SK-MEL-5 (cell line): Measurements from ENCODE around the gene VAV1. TPM values are rescaled to one million over a fixed set of nuclear protein-coding genes. Genes with fewer than 3 reads are reported as not detected.
"Not testable (repeated sequence)": the region's sequence is repeated elsewhere in the genome, so short reads cannot be mapped to it uniquely, and the experiment has no call there.

Source experiments
- DNase-seq: peaks from one replicate; pipeline ENCODE4 v3.0.0-alpha.2; 2016; ENCODE audit warnings: low read depth, low spot score
- in situ Hi-C: cut with HindIII; loops from 2 replicates; pipeline ENCODE4 v1.10.0; 2016; ENCODE audit warnings: low sequenced_read_pairs, high pct_unique_total_duplicates, low pct_unique_long_range_greater_than_20kb
- total RNA-seq: library from RNA; depleted of rRNA; stranded (reverse); fragments of >200 nt; shearing (Covaris generic); gene quantifications from 2 replicates; pipeline ENCODE4 v1.2.3, GENCODE V29; 2014

The VAV1 gene
- total RNA-seq, 1 experiment from 2014 or later = not detected

GRCh38 chr19:6752256-6753177, 20.0 kb upstream of the VAV1 start:
- in situ Hi-C loops = no loop called here

DNA sequence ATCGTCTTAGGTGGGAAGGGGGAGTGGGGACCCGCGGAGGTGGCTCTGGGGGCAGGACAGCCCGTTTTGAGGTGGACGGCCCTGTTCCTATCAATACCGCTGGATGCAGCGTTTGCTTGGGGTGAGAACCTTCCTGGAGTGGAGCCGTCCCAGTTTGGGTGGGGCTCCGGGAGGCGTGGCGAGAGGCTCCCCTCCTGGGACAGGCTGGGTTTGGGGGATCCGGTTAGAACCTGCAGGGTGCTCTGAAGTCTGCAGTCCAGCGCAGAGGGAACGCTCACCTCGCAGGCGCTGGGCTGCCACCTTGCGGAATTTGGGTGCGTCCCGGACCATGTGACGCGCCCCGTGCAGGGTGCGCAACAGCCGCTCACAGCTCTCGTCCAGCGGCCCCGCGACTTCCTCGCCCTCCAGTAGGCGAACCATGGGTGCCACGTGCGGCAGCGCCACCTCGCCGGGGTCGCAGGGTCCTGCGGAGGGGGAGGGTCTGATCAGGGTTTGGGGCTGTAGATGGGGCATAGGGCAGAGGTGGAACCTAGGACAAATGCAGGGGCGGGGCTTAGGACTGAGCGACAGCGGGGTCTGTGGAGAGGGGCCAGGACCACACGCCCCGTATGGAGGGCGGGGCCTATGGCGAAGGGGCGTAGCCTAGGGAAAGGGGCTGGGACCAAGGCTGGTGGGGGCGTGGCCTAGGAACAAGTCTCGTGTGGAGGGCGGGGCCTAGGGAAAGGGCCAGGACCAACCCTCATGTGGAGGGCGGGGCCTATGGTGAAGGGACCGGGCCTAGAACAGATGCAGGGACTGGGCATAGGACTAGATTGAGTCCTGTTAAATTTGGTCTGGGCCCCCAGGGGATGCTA, 19.1 kb upstream of the VAV1 start:
- in situ Hi-C loops = no loop called here

More at GRCh38 chr19:6752256-6753177, 20.0 kb upstream of the VAV1 start:
- DNase-seq = no peak

DNA sequence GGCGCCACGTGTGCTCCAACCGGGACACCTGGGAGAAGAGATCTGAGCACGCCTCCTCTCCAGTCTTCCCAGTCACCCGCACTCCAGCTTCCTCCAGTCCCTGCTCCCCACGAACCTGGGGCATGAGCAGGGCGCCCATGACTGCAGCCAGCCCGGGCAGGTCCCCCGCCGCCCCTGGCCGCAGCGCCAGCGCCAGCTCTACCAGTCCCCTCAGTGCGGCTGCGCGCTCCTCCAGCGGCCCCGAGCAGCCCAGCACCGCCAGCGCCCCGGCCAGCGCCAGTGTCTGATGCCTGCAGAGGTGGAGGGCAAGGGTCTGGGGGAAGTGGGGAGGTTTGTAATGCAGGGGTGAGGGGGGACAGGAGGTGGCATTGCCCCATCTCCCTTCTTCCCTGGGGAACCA, 18.4 kb upstream of the VAV1 start:
- DNase-seq = no peak
- in situ Hi-C loops = no loop called here

More for the DNA sequence above, 19.1 kb upstream of the VAV1 start:
- peak; percentile 85 for DNase-seq

DNA sequence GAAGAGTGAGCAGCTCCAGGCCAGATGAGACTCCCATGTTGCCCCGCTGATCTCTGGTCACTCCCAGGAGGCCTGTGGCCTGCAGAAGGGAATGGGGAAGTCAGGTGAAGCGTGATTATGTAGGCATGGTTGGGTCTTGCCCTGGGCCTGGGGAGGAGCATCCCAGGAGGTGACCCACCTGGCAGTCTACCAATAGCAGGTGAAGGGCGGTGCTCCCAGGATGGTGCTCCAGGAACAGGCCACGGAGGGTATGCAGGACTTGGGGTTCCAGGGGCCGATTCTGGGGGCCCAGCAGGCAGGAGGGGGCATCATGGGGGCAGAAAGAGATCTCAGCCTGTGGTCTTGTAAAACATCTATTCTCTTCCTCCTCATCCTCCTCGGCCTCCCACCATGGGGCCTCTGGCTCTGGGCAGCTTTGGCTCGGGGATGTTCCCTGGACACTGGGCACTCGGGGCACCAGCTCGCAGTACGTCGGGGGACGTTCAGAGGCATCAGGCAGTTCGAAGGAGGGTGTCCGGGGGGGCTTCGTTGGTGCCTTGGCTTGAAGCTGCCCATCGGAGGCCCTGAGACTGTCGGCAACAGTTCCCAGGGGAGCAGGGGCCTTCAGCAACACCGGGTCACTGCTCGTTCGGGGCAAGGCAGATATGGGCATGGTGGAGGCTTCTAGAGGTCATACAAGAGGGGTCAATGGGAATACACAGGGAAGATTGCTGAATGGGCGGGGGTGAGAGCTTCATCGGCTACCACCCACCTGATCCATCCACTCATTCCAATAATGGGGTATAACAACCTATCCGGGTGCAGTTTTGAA, 17.6 kb upstream of the VAV1 start:
- in situ Hi-C loops = no loop called here
- DNase-seq = no peak

GRCh38 chr19:6760606-6761005, 11.9 kb upstream of the VAV1 start:
- in situ Hi-C loops = no loop called here
- DNase-seq = no peak

GRCh38 chr19:6761053-6761676, 11.3 kb upstream of the VAV1 start:
- peak; percentile 68 for DNase-seq
- in situ Hi-C loops = no loop called here

GRCh38 chr19:6762253-6762797, 10.2 kb upstream of the VAV1 start:
- in situ Hi-C loops, DNase-seq: not testable (repeated sequence)

DNA sequence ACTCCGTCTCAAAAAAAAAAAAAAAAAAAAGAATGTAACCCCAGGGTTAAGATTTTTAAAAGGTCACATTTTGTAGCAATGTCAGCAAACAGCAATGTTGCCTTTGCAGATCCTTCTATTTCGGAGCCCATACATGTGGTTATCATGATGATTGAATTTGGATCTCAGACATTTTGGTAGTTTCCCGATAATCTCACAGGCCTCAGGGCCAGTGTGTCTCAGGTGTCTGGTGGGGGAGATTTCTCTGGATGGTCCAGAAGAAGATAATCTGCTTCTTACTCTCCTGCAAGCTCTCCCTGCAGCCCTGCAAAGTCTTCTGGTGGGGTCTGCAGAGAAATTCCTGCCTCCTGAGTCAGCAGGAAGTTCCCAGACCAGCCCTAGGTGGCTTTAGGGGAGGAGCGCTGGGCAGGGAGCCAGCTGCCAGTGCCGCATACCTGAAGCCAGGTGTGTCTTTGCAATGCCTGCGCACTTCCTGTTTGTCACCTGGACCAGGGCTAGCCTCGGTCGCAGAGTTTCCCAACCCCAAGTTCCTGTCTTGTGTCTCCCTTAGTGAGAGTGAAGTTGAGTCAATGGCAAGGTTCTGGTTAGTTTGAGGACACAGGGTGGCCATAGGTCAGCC, 6.7 kb upstream of the VAV1 start:
- in situ Hi-C loops = no loop called here
- no peak for DNase-seq

GRCh38 chr19:6766357-6767080, 6.0 kb upstream of the VAV1 start:
- no peak for DNase-seq
- in situ Hi-C loops = no loop called here

- in situ Hi-C loops = no loop called here
- no peak for DNase-seq
Observed at GRCh38 chr19:6767081-6767356, 5.5 kb upstream of the VAV1 start.

GRCh38 chr19:6767357-6768235, 4.9 kb upstream of the VAV1 start, which contains the start of gene SH2D3A:
Gene SH2D3A (minus strand): TSS chr19:6767435. CDS start chr19:6763748, 3,687 bp downstream.
- in situ Hi-C loops = no loop called here
- peak; percentile 79 for DNase-seq

- DNase-seq = no peak
- in situ Hi-C loops = no loop called here
Observed at GRCh38 chr19:6768236-6768785, 4.2 kb upstream of the VAV1 start.

GRCh38 chr19:6769006-6769619, 3.4 kb upstream of the VAV1 start:
- DNase-seq = peak; percentile 52

DNA sequence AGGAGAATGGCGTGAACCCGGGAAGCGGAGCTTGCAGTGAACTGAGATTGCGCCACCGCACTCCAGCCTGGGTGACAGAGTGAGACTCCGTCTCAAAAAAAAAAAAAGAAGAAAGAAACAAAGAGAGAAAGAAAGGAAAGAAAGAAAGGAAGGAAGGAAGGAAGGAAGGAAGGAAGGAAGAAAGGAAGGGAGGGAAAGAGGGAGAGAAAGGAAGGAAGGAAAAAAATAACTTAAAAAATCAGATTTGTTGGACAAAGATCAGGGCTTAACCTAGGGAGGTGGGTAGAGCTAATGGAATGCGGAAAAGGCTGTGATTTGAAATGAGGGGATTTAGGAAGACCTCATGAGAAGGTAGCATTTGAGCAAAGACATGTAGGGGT, 870 bp upstream of the VAV1 start:
- in situ Hi-C loops, DNase-seq: not testable (repeated sequence)

More at GRCh38 chr19:6769006-6769619, 3.4 kb upstream of the VAV1 start:
- in situ Hi-C loops = no loop called here
